GM15510 (cell line): ENCODE results near the gene PRKAR2B.

ENCODE experiments used
- POLR2A ChIP-seq: IDR thresholded peaks from 3 replicates; pipeline ENCODE4 v1.6.1; 2011; ENCODE audit warnings: borderline replicate concordance; ENCODE audit not compliant: insufficient read length; ENCODE audit errors: extremely low read depth

PRKAR2B gene

DNA sequence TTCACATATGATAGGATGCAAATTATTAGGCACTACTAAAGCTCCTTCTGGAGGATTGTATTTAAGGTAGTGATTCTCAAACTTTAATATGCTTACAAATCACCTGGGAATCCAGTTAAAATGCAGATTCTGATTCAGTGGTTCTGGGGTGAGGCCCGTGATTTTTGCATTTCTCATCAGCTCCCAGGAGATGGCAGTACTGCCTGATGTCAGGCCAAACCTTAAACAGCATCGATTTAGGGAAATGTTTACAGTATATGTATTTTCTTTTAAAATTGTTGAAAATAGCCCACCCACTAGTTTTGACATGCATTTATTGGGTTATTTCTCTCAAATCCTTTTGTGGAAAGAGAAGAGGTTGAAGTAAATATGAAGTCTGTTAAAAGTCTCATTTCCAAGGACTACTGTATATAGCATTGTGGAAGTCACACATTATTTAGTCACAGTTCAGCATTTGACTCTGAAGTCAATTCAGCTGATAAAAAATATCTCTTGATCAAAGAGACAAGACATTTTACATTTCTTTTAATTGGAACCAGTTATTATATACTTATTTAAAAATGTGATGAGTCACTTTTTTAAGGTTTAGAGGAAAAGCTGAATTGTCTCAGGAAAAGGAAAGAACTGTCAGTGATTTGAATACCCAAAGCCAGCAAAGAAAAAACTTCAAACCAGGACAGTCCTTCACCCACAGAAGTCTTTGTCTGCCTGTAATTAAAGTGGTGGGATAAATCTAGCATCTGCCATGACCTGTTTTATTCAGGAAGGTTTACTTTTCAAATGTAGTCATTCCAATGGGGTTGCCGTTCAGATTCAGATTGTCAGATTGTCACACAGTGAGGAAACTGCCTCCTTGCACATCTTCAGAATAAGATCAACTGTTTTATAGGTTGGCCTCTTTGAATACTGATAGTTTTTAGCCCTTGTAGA, 103.2 kb downstream of the PRKAR2B start:
- no peak for TF ChIP-seq POLR2A

- TF ChIP-seq POLR2A = no peak
Observed at GRCh38 chr7:107148721-107149120, 104.2 kb downstream of the PRKAR2B start.

GRCh38 chr7:107149863-107150262, 105.4 kb downstream of the PRKAR2B start:
- TF ChIP-seq POLR2A = no peak

GRCh38 chr7:107150375-107151073, 106.0 kb downstream of the PRKAR2B start:
- no peak for TF ChIP-seq POLR2A

DNA sequence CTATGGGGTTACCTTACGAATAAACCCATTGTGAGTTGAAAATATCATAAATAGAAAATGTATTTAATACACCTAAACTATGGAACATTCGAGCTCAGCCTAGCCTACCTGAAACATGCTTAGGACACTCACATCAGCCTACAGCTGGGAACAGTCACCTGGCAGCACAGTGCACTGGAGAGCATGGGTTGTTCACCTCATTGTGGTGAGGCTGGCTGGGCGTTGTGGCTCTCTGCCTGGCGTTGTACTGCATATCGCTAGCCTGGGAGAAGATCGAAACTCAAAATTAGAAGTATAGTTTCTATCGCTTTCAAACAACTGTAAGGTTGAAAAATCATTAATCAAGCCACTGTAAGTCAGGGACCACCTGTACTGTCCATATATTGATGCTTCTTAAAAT, 107.0 kb downstream of the PRKAR2B start:
- no peak for TF ChIP-seq POLR2A

GRCh38 chr7:107152011-107152410, 107.5 kb downstream of the PRKAR2B start:
- TF ChIP-seq POLR2A = no peak

- TF ChIP-seq POLR2A = no peak
Observed at GRCh38 chr7:107154826-107155225, 110.3 kb downstream of the PRKAR2B start.

- no peak for TF ChIP-seq POLR2A
Observed at GRCh38 chr7:107157091-107157490, 112.6 kb downstream of the PRKAR2B start.

DNA sequence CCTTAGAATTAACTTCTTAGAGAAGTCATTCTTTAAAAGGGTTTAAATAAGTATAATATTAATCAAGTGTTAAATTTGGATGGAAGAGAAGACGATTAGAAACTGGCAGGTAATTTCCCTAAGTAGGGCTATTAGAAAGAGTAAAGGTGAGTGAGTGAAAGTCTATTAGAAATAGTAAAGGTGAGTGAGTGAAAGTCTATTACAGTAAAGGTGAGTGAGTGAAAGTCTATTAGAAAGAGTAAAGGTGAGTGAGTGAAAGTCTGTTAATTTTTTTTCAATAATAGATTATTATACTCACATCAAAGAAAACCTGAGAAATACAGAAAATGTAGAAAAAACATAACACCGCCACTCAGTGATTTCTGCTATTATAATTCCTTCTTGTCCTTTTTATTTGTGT, 113.5 kb downstream of the PRKAR2B start:
- TF ChIP-seq POLR2A = no peak

DNA sequence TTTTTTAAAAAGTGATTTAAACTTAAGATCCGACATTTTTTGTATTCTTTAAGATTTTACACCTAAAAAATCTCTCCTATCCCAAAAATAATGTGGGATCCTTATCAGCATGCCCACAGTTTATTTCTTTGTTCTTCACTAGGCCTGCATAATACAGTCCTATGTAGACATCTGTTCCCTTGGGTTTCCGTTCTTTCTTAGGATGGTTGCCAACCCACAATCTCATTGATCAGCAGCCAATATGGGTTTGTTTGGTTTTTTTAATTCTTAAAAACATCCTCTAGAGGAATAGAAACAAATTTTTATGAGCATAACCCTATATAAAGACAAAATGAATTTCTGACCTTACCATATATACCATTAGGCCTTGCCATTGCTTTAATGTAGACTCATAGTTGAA, 115.9 kb downstream of the PRKAR2B start:
- no peak for TF ChIP-seq POLR2A

DNA sequence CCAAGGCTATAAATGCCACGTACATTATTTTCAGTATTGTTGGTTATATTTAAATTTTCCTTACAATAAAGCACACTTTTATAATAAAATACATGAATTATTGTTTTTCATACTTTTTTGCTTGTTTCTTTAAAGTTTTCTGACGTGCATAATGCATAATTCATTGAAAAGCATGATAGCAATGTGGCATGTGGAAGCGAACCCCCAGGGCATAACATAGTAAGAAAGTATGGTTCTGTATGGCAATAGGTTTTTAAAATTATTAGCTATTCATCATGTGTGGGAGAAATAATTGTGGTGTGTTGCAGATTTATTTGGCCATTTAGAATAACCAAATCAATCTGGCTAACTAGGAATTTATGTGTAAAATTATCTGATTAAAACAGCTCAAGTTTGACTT, 116.9 kb downstream of the PRKAR2B start:
- TF ChIP-seq POLR2A = no peak

- TF ChIP-seq POLR2A = no peak
Observed at GRCh38 chr7:107162475-107162874, 118.0 kb downstream of the PRKAR2B start.

GRCh38 chr7:107164092-107164491, 119.6 kb downstream of the PRKAR2B start:
- no peak for TF ChIP-seq POLR2A

DNA sequence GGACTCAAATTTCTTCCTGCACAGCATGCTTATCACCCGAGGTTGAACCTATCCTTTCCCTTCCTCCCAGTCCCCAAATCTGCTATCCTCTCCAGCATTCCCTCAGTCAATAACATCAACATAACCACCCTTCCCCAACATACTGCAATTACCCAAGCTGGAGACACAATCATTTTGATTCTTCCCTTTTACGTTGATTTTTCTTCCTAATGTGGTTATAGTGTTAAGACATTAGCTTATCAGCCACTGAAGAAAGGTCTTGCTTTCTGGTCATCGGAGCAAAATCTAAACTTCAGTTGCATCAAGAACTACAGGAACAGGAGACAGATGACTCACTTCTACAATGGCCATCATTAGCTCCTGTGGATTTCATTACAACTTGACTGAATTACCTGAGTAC, 120.8 kb downstream of the PRKAR2B start:
- TF ChIP-seq POLR2A = no peak

GRCh38 chr7:107166736-107167426, 122.4 kb downstream of the PRKAR2B start:
- no peak for TF ChIP-seq POLR2A
